LNCAP (cell line): Measurements from ENCODE around the gene TMOD1.

Experiments used
- CTCF ChIP-seq: fragments of 450-650 bp; IDR thresholded peaks from 2 replicates; pipeline ENCODE4 v1.5.1; 2017; ENCODE audit warnings: mild to moderate bottlenecking

Gene TMOD1

GRCh38 chr9:97548819-97549540, 47.5 kb downstream of the TMOD1 start:
- no peak for TF ChIP-seq CTCF

- TF ChIP-seq CTCF: no peak
These were observed 48.9 kb downstream of the TMOD1 start for GRCh38 chr9:97550386-97550785.

GRCh38 chr9:97551308-97551707, 49.8 kb downstream of the TMOD1 start:
- no peak for TF ChIP-seq CTCF

GRCh38 chr9:97553141-97553540, 51.7 kb downstream of the TMOD1 start:
- TF ChIP-seq CTCF: no peak

GRCh38 chr9:97553841-97554240, 52.4 kb downstream of the TMOD1 start:
- no peak for TF ChIP-seq CTCF

- TF ChIP-seq CTCF: no peak
These were observed 53.2 kb downstream of the TMOD1 start for GRCh38 chr9:97554566-97555075.

GRCh38 chr9:97555164-97555563, 53.7 kb downstream of the TMOD1 start:
- no peak for TF ChIP-seq CTCF
